ENCODE results near the gene ETS1. TPM values are rescaled to one million over a fixed set of nuclear protein-coding genes. Genes with fewer than 3 reads are reported as not detected.
A peak's percentile ranks its signal among the peaks of the same experiment; 100 is the strongest.

ETS1 gene, protein sequence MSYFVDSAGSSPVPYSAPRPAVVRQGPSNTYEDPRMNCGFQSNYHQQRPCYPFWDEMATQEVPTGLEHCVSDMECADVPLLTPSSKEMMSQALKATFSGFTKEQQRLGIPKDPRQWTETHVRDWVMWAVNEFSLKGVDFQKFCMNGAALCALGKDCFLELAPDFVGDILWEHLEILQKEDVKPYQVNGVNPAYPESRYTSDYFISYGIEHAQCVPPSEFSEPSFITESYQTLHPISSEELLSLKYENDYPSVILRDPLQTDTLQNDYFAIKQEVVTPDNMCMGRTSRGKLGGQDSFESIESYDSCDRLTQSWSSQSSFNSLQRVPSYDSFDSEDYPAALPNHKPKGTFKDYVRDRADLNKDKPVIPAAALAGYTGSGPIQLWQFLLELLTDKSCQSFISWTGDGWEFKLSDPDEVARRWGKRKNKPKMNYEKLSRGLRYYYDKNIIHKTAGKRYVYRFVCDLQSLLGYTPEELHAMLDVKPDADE
- total RNA-seq (2022) (63.2 and 82.0 TPM in 2 replicates), Bru-seq, nascent RNA (percentile 88 among the genes with signal in this experiment), BruChase-seq, experiment 1, labeled RNA remaining after a 6-hour chase (percentile 72 among the genes with signal in this experiment), BruChase-seq, experiment 2, labeled RNA remaining after a 2-hour chase (percentile 78 among the genes with signal in this experiment)
- long read RNA-seq, transcript ETS1-201 (8 exons, 2,231 nt): major isoform, 11 of 44 reads
- long read RNA-seq, partial matches to known transcripts: 3 of 44 reads
- long read RNA-seq, other reads (novel, unspliced or antisense): 30 of 44 reads

DNA sequence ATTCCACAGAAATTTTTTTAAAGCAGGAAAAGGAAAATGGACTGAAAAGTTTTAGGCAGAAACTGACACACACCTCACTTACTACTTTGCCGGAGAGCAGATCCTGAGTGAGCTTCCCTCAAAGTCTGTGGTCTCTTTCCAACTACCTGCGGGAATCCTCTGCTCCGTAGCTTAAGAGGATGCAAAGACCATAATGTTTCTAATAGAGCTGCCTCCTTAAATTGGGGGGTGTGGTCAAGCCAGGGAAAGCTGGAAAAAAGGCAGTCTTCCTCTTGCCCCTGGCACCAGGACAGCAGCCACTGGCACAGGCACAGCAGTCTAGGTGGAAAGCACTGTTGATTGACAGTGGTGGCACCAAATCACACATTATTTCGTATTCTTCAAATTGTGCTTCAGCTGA, at the start of gene ETS1:
Gene ETS1 (minus strand): TSS at position 144 of the 400 bp plus-strand sequence. CDS start 14,428 bp downstream, outside the sequence.
- intact Hi-C loops (cut with micrococcal nuclease): no loop called here
- Mint-ChIP-seq H3K9me3 (ENCODE audit: unreplicated experiment) (no peaks in the 10 kb centered on the region), H3K4me1 (ENCODE audit: insufficient read depth, unreplicated experiment) (peaks cover 8% of the 10 kb centered on the region), H3K27ac (ENCODE audit: low read depth, unreplicated experiment) (no peak within 1 kb of the TSS), H3K27me3 (ENCODE audit: insufficient read depth, unreplicated experiment) (peaks cover 40% of the 10 kb centered on the region), H3K4me3 (ENCODE audit: unreplicated experiment) (peak within 1 kb of the TSS; percentile 12), H3K36me3 (ENCODE audit: insufficient read depth, unreplicated experiment) (no peaks in the 10 kb centered on the region)
- peak; percentile 45 for DNase-seq (ENCODE audit: unreplicated experiment)
- BruUV-seq (replicated peaks): no TSS peak
- POLR2A ChIA-PET: interaction anchor here (0.6 kb wide), 1 partner anchor 405 kb away, joined by 3 read pairs; no protein-coding TSS in a partner anchor
- CTCF ChIA-PET: interaction anchor here (0.7 kb wide), 1 partner anchor 128 kb away, joined by 3 read pairs; no protein-coding TSS in a partner anchor
- TF ChIP-seq, protein P1, sequence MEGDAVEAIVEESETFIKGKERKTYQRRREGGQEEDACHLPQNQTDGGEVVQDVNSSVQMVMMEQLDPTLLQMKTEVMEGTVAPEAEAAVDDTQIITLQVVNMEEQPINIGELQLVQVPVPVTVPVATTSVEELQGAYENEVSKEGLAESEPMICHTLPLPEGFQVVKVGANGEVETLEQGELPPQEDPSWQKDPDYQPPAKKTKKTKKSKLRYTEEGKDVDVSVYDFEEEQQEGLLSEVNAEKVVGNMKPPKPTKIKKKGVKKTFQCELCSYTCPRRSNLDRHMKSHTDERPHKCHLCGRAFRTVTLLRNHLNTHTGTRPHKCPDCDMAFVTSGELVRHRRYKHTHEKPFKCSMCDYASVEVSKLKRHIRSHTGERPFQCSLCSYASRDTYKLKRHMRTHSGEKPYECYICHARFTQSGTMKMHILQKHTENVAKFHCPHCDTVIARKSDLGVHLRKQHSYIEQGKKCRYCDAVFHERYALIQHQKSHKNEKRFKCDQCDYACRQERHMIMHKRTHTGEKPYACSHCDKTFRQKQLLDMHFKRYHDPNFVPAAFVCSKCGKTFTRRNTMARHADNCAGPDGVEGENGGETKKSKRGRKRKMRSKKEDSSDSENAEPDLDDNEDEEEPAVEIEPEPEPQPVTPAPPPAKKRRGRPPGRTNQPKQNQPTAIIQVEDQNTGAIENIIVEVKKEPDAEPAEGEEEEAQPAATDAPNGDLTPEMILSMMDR (IDR thresholded peaks at IDR 0.05; ENCODE audit: unreplicated experiment): no peak

GRCh38 chr11:128634395-128634794, 47.0 kb upstream of the ETS1 start:
- no TSS peak for BruUV-seq (replicated peaks)
- TF ChIP-seq, protein P1 (IDR thresholded peaks at IDR 0.05; ENCODE audit: unreplicated experiment): no peak
- POLR2A ChIA-PET: no interaction called here
- Mint-ChIP-seq H3K4me3 (ENCODE audit: unreplicated experiment) (no peak overlapping the region), H3K4me1 (ENCODE audit: insufficient read depth, unreplicated experiment) (no peaks in the 10 kb centered on the region), H3K9me3 (ENCODE audit: unreplicated experiment) (no peaks in the 10 kb centered on the region), H3K36me3 (ENCODE audit: insufficient read depth, unreplicated experiment) (no peaks in the 10 kb centered on the region), H3K27ac (ENCODE audit: low read depth, unreplicated experiment) (no peak overlapping the region), H3K27me3 (ENCODE audit: insufficient read depth, unreplicated experiment) (no peaks in the 10 kb centered on the region)
- CTCF ChIA-PET: interaction anchor here (2.6 to 7.3 kb wide), 4 partner anchors 150 to 477 kb away, joined by 7 to 160 read pairs (median 95); no protein-coding TSS in a partner anchor
- intact Hi-C loops (cut with micrococcal nuclease): loop anchor here (5.0 kb wide), 1 partner anchor 132 kb away; no protein-coding TSS in a partner anchor
- no peak for DNase-seq (ENCODE audit: unreplicated experiment)

DNA sequence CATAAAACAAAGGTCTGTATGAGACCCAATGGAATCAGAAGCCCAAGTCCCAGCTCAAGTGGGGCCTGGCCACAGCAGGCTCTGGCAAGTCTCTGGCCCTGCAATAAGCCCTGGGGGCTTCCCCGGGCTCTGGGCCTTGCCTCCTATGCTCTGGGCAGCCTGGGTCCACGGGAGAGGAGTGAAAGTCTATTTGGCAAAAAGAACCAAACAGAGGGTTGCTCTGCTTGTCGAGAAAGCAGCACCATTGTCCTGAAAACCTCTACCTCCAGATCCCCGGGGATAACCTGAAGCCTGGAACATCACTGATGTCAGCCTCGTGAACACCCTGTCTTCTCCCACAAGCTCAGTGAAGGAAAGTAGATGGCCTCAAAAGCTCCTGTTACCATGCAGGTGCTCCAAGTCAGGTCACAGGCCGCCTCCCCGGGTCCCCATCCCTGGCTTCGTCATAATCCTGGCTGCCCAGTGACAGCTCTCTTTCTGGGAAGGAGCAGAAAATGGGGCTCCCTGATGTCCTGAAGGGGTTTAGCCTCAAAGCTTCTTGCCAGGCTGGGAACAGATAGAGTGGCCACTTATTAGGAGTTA, 46.1 kb upstream of the ETS1 start:
- H3K4me3 Mint-ChIP-seq (ENCODE audit: unreplicated experiment): no peak overlapping the region
- H3K27me3 Mint-ChIP-seq (ENCODE audit: insufficient read depth, unreplicated experiment): no peaks in the 10 kb centered on the region
- H3K4me1 Mint-ChIP-seq (ENCODE audit: insufficient read depth, unreplicated experiment): no peaks in the 10 kb centered on the region
- ChIA-PET POLR2A (interaction anchor here (0.7 kb wide), 1 partner anchor 174 kb away, joined by 3 read pairs; no protein-coding TSS in a partner anchor), CTCF (interaction anchor here (0.5 to 7.3 kb wide), 9 partner anchors 19 to 599 kb away, joined by 3 to 160 read pairs (median 7); no protein-coding TSS in a partner anchor)
- TF ChIP-seq, protein P1 (IDR thresholded peaks at IDR 0.05; ENCODE audit: unreplicated experiment): no peak
- no peak for DNase-seq (ENCODE audit: unreplicated experiment)
- H3K36me3 Mint-ChIP-seq (ENCODE audit: insufficient read depth, unreplicated experiment): no peaks in the 10 kb centered on the region
- H3K9me3 Mint-ChIP-seq (ENCODE audit: unreplicated experiment): no peaks in the 10 kb centered on the region
- no TSS peak for BruUV-seq (replicated peaks)
- no peak overlapping the region for H3K27ac Mint-ChIP-seq (ENCODE audit: low read depth, unreplicated experiment)
- intact Hi-C loops (cut with micrococcal nuclease): loop anchor here (5.0 kb wide), 1 partner anchor 131 kb away; no protein-coding TSS in a partner anchor
